SK-N-SH (cell line): ENCODE data around the gene LRRC38. TPM values are rescaled to one million over a fixed set of nuclear protein-coding genes. Genes with fewer than 3 reads are reported as not detected.

ENCODE experiments used
- CTCF ChIA-PET: fragments of 300-600, 350-600 bp; formaldehyde crosslinking; extraction: SDS; loops from one replicate; lab custom pipeline; 2021; lab: Yijun Ruan, JAX
- POLR2A ChIA-PET: fragments of 350-600 bp; sonication (Branson Sonifier 250); formaldehyde crosslinking; extraction: SDS; loops from one replicate; lab custom pipeline; 2020; ENCODE audit warnings: antibody characterized with exemption, inconsistent platforms; lab: Yijun Ruan, JAX
- DNase-seq: peaks from one replicate; pipeline ENCODE4 v3.0.0; 2012
- H2AFZ ChIP-seq: fragments of 200-600 bp; sonication (generic); 2 replicates; pipeline ENCODE4 v1.8.1; 2016; ENCODE audit warnings: antibody characterized with exemption, mild to moderate bottlenecking, low read depth
- H3F3A ChIP-seq: fragments of 200-600 bp; sonication (generic); replicated peaks from 2 replicates; pipeline ENCODE3; 2016; ENCODE audit warnings: antibody characterized with exemption, mild to moderate bottlenecking; ENCODE audit not compliant: insufficient read depth
- H3K27ac ChIP-seq, 2 experiments: fragments of 200-500 bp in 1 of 2; fragments of 200-600 bp in 1 of 2; sonication (Bioruptor generic) in 1 of 2; sonication (generic), shearing (Covaris generic) in 1 of 2; 2 replicates each; pipeline versions ENCODE4 v1.5.1 to v1.6.1; 2014 to 2016; ENCODE audit warnings: low read depth in 2 of 2, inconsistent platforms in 1 of 2, low read length in 1 of 2, mild to moderate bottlenecking in 1 of 2, mixed read lengths in 1 of 2
- H3K27me3 ChIP-seq: fragments of 200-600 bp; sonication (generic), shearing (Covaris generic); 2 replicates; pipeline ENCODE4 v1.6.1; 2016; ENCODE audit warnings: mixed run types; ENCODE audit not compliant: insufficient read depth
- H3K36me3 ChIP-seq, 2 experiments: fragments of 200-500 bp in 1 of 2; fragments of 200-600 bp in 1 of 2; sonication (Bioruptor generic) in 1 of 2; sonication (generic) in 1 of 2; replicated peaks in 1 of 2; 2 replicates each; pipeline versions ENCODE3 to v1.5.1; 2014 to 2016; ENCODE audit warnings: low read length in 1 of 2, mild to moderate bottlenecking in 1 of 2; ENCODE audit not compliant: insufficient read depth in 2 of 2, control insufficient read depth in 1 of 2
- H3K4me1 ChIP-seq, 2 experiments: fragments of 200-500 bp in 1 of 2; fragments of 200-600 bp in 1 of 2; sonication (Bioruptor generic) in 1 of 2; sonication (generic), shearing (Covaris generic) in 1 of 2; 2 replicates each; pipeline versions ENCODE4 v1.5.1 to v1.6.1; 2014 to 2016; ENCODE audit warnings: low read depth in 1 of 2, low read length in 1 of 2, mixed run types in 1 of 2; ENCODE audit not compliant: insufficient read depth in 2 of 2, control insufficient read depth in 1 of 2
- H3K4me2 ChIP-seq: fragments of 200-600 bp; sonication (generic), shearing (Covaris generic); 2 replicates; pipeline ENCODE4 v1.6.1; 2017; ENCODE audit warnings: mixed run types
- H3K4me3 ChIP-seq, 2 experiments: fragments of 200-500 bp in 1 of 2; fragments of 200-600 bp in 1 of 2; sonication (Bioruptor generic) in 1 of 2; sonication (generic), shearing (Covaris generic) in 1 of 2; 2 replicates each; pipeline versions ENCODE4 v1.5.1 to v1.8.1; 2014 to 2016; ENCODE audit warnings: low read depth in 2 of 2, inconsistent platforms in 1 of 2, low read length in 1 of 2, mild to moderate bottlenecking in 1 of 2, mixed read lengths in 1 of 2, moderate library complexity in 1 of 2
- H3K79me2 ChIP-seq: fragments of 200-600 bp; sonication (generic); 2 replicates; pipeline ENCODE4 v1.8.1; 2017; ENCODE audit warnings: mild to moderate bottlenecking; ENCODE audit not compliant: insufficient read depth
- H3K9ac ChIP-seq: fragments of 200-600 bp; sonication (generic); 2 replicates; pipeline ENCODE4 v1.6.1; 2017; ENCODE audit warnings: mixed run types
- H3K9me2 ChIP-seq: fragments of 200-600 bp; sonication (generic); 2 replicates; pipeline ENCODE4 v1.6.1; 2017; ENCODE audit warnings: mixed run types
- H3K9me3 ChIP-seq: fragments of 200-600 bp; sonication (generic); 2 replicates; pipeline ENCODE4 v1.6.1; 2017; ENCODE audit warnings: mixed run types, mild to moderate bottlenecking, moderate library complexity
- H4K20me1 ChIP-seq: fragments of 200-600 bp; sonication (generic); 2 replicates; pipeline ENCODE4 v1.6.1; 2017; ENCODE audit warnings: mild to moderate bottlenecking, mixed run types; ENCODE audit not compliant: insufficient read depth
- CHD2 ChIP-seq: fragments of 150-350 bp; IDR thresholded peaks from 2 replicates; pipeline ENCODE4 v1.6.1; 2018; ENCODE audit warnings: low read length; ENCODE audit not compliant: partially characterized antibody
- ELF1 ChIP-seq: IDR thresholded peaks from 2 replicates; pipeline ENCODE4 v1.4.0; 2012
- MXI1 ChIP-seq: IDR thresholded peaks from 2 replicates; pipeline ENCODE4 v1.6.1; 2012; ENCODE audit warnings: mild to moderate bottlenecking, low read depth, low read length, improper control_type of control experiment
- POLR2AphosphoS5 ChIP-seq: IDR thresholded peaks from 2 replicates; pipeline ENCODE4 v1.6.1; 2012; ENCODE audit warnings: low read depth, low read length
- RCOR1 ChIP-seq: fragments of 150-350 bp; IDR thresholded peaks from 2 replicates; pipeline ENCODE4 v1.6.1; 2017; ENCODE audit warnings: antibody characterized with exemption, low read length
- RFX5 ChIP-seq: IDR thresholded peaks from 2 replicates; pipeline ENCODE4 v1.6.1; 2012; ENCODE audit warnings: mild to moderate bottlenecking, improper control_type of control experiment, low read length
- RXRA ChIP-seq: IDR thresholded peaks from 2 replicates; pipeline ENCODE4 v1.4.0; 2012; ENCODE audit warnings: low read depth, mild to moderate bottlenecking, borderline replicate concordance
- SIN3A ChIP-seq: IDR thresholded peaks from 2 replicates; pipeline ENCODE4 v1.6.1; 2012; ENCODE audit warnings: low read depth, mild to moderate bottlenecking, low read length, moderate library complexity, borderline replicate concordance
- SMC3 ChIP-seq: IDR thresholded peaks from 2 replicates; pipeline ENCODE4 v1.6.1; 2012; ENCODE audit warnings: low read depth, low read length, improper control_type of control experiment
- WGBS: methylation state at CpG from one replicate; pipeline ENCODE4 v1.1.6; 2017; ENCODE audit warnings: low lambda C conversion rate; 5-methylcytosine and 5-hydroxymethylcytosine counted together
- polyA plus RNA-seq, 3 experiments: library from polyadenylated mRNA; depleted of rRNA; stranded (reverse); fragments of >200 nt; gene quantifications; 2 replicates each; pipeline ENCODE4 v1.2.3, GENCODE V29; 2012
- TF ChIP-seq, protein P1 (sequence below): fragments of 150-350 bp; IDR thresholded peaks from 2 replicates; pipeline ENCODE4 v1.6.1; 2017; ENCODE audit warnings: antibody characterized with exemption, low read length, low read depth, borderline replicate concordance
- TF ChIP-seq, protein P2 (sequence below): IDR thresholded peaks from 2 replicates; pipeline ENCODE4 v1.6.1; 2012; ENCODE audit warnings: mild to moderate bottlenecking, low read depth, low read length, moderate library complexity
- TF ChIP-seq, protein P3 (sequence below): fragments of 200-600 bp; sonication (generic); IDR thresholded peaks from 2 replicates; pipeline ENCODE4 v1.6.1; 2017; ENCODE audit warnings: antibody characterized with exemption, mild to moderate bottlenecking, moderate library complexity

The LRRC38 gene
- polyA plus RNA-seq, 1 of the 3 experiments (the other 2 are of a cell fraction) = 0.02 TPM

DNA sequence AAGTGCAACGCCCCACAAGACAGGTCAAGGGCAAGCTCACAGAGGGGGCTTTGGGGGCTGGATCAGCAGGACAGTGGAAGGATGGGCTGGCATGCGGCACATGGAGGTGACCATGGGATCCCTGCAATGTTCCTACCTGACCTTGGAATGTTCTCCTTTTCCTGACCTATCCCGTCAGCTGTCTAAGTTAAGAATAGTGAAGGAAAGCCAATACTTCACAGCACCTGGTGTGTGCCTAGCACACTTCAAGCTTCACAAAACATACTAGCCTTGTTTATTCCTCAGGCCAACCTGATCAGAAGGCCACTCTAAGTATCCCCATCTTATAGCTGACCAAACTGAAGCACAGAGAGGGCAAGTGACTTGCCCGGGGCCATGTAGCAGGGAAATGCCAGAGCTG, 31.2 kb downstream of the LRRC38 start:
- POLR2A ChIA-PET = no interaction called here
- 0% methylated on average over 2 of the region's 4 CpGs for WGBS
- no peaks in the 10 kb centered on the region for H3K79me2 ChIP-seq

DNA sequence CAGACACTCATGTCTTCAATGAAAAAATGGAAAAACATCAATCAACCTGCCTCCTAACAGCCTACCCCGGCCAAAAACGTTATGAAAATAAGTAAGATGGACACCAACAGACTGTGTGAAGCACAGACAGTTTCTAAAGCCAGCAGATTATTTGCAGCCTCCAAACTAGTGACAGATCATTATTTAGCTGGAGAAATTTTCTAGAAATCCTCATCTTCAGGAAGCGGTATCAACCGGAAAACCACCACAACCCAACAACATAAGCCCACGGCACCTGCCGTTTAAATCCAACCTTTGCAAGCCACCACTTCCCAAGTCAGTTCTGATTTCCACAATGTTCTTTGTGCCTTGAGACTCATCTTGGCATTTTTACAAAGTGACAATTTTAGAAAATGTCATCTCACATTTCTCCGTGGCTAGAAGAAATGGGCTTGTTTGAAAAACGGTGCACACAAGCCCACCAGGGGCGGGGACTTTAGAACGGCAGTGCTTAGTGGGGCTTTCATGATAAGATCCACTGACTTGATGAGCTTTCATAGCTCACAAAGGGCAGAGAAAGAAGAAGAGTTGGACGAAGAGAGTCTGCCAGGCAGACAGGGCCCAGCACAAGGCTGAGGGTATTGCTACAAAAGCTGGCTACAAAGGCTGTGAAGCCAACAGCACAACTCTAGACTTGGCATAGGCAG, 34.5 kb downstream of the LRRC38 start:
- 2% methylated on average over 11 of the region's 11 CpGs for WGBS
- no peaks in the 10 kb centered on the region for H3F3A ChIP-seq
- H3K4me1 ChIP-seq = no peaks in the 10 kb centered on the region
- H2AFZ ChIP-seq = no peak overlapping the region
- ChIA-PET CTCF (no interaction called here), POLR2A (no interaction called here)
- DNase-seq = no peak
- no peaks in the 10 kb centered on the region for H3K79me2 ChIP-seq
- H3K9ac ChIP-seq = no peak overlapping the region
- H3K27me3 ChIP-seq = no peaks in the 10 kb centered on the region; the same call in 1 of the 2 replicates
- H3K27ac ChIP-seq = no peak overlapping the region
- no peak overlapping the region for H3K4me3 ChIP-seq
- H3K9me3 ChIP-seq = no peaks in the 10 kb centered on the region
- H4K20me1 ChIP-seq = no peaks in the 10 kb centered on the region
- no peak for TF ChIP-seq POLR2AphosphoS5
- TF ChIP-seq RCOR1 = no peak
- TF ChIP-seq, protein P1, sequence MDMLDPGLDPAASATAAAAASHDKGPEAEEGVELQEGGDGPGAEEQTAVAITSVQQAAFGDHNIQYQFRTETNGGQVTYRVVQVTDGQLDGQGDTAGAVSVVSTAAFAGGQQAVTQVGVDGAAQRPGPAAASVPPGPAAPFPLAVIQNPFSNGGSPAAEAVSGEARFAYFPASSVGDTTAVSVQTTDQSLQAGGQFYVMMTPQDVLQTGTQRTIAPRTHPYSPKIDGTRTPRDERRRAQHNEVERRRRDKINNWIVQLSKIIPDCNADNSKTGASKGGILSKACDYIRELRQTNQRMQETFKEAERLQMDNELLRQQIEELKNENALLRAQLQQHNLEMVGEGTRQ = no peak
- TF ChIP-seq, all 33 proteins: peak for 0
- Histone ChIP-seq H3K36me3 (no peaks in the 10 kb centered on the region), H3K4me2 (no peak overlapping the region), H3K9me2 (no peaks in the 10 kb centered on the region)

More for the DNA sequence above, 31.2 kb downstream of the LRRC38 start:
- H4K20me1 ChIP-seq = no peaks in the 10 kb centered on the region
- no peak overlapping the region for H3K4me3 ChIP-seq
- H3K9me3 ChIP-seq = no peaks in the 10 kb centered on the region
- no peak overlapping the region for H2AFZ ChIP-seq
- H3K36me3 ChIP-seq = no peaks in the 10 kb centered on the region
- H3K4me1 ChIP-seq = no peaks in the 10 kb centered on the region
- no peaks in the 10 kb centered on the region for H3K9me2 ChIP-seq
- no peaks in the 10 kb centered on the region for H3F3A ChIP-seq
- CTCF ChIA-PET = no interaction called here
- H3K27ac ChIP-seq = no peak overlapping the region
- no peak overlapping the region for H3K4me2 ChIP-seq
- H3K9ac ChIP-seq = no peak overlapping the region
- TF ChIP-seq RFX5 (no peak), CHD2 (no peak), MXI1 (no peak), ELF1 (no peak), SIN3A (no peak), RXRA (no peak), SMC3 (no peak)
- TF ChIP-seq, protein P2, sequence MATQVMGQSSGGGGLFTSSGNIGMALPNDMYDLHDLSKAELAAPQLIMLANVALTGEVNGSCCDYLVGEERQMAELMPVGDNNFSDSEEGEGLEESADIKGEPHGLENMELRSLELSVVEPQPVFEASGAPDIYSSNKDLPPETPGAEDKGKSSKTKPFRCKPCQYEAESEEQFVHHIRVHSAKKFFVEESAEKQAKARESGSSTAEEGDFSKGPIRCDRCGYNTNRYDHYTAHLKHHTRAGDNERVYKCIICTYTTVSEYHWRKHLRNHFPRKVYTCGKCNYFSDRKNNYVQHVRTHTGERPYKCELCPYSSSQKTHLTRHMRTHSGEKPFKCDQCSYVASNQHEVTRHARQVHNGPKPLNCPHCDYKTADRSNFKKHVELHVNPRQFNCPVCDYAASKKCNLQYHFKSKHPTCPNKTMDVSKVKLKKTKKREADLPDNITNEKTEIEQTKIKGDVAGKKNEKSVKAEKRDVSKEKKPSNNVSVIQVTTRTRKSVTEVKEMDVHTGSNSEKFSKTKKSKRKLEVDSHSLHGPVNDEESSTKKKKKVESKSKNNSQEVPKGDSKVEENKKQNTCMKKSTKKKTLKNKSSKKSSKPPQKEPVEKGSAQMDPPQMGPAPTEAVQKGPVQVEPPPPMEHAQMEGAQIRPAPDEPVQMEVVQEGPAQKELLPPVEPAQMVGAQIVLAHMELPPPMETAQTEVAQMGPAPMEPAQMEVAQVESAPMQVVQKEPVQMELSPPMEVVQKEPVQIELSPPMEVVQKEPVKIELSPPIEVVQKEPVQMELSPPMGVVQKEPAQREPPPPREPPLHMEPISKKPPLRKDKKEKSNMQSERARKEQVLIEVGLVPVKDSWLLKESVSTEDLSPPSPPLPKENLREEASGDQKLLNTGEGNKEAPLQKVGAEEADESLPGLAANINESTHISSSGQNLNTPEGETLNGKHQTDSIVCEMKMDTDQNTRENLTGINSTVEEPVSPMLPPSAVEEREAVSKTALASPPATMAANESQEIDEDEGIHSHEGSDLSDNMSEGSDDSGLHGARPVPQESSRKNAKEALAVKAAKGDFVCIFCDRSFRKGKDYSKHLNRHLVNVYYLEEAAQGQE = no peak
- TF ChIP-seq, protein P3, sequence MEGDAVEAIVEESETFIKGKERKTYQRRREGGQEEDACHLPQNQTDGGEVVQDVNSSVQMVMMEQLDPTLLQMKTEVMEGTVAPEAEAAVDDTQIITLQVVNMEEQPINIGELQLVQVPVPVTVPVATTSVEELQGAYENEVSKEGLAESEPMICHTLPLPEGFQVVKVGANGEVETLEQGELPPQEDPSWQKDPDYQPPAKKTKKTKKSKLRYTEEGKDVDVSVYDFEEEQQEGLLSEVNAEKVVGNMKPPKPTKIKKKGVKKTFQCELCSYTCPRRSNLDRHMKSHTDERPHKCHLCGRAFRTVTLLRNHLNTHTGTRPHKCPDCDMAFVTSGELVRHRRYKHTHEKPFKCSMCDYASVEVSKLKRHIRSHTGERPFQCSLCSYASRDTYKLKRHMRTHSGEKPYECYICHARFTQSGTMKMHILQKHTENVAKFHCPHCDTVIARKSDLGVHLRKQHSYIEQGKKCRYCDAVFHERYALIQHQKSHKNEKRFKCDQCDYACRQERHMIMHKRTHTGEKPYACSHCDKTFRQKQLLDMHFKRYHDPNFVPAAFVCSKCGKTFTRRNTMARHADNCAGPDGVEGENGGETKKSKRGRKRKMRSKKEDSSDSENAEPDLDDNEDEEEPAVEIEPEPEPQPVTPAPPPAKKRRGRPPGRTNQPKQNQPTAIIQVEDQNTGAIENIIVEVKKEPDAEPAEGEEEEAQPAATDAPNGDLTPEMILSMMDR = no peak
- no peak for DNase-seq
- peaks cover 7% of the 10 kb centered on the region; the same call in 1 of the 2 replicates for H3K27me3 ChIP-seq
